Tibial artery (tissue), 4 donors: ENCODE data around the gene CDX1.
A peak's percentile ranks its signal among the peaks of the same experiment; 100 is the strongest.

ENCODE experiments used
- DNase-seq, 2 donors: peaks; one replicate each; pipeline ENCODE4 v3.0.0-alpha.2; 2019
- H3K27ac ChIP-seq, 2 donors: fragments of 200-600 bp; sonication (generic) in 1 of 2; 1 replicate in 1 of 2; 2 replicates in 1 of 2; pipeline ENCODE4 v1.5.1; 2018 to 2019; ENCODE audit warnings: mild to moderate bottlenecking in 1 of 2
- H3K27me3 ChIP-seq, 2 donors: fragments of 200-600 bp; sonication (generic) in 1 of 2; one replicate each; pipeline versions ENCODE4 v1.5.1 to v1.6.0; 2016 to 2019
- H3K36me3 ChIP-seq, 3 donors: fragments of 200-600 bp; sonication (generic) in 2 of 3; one replicate each; pipeline ENCODE4 v1.5.1; 2016 to 2019; ENCODE audit warnings: mild to moderate bottlenecking in 2 of 3
- H3K4me1 ChIP-seq, 4 donors: fragments of 200-600 bp; sonication (generic) in 2 of 4; 1 replicate in 3 of 4; 2 replicates in 1 of 4; pipeline ENCODE4 v1.5.1; 2016 to 2019
- H3K4me3 ChIP-seq, 2 donors: fragments of 200-600 bp; sonication (generic) in 1 of 2; 1 replicate in 1 of 2; 2 replicates in 1 of 2; pipeline ENCODE4 v1.5.1; 2018 to 2019; ENCODE audit warnings: mild to moderate bottlenecking in 2 of 2
- H3K9me3 ChIP-seq, 3 donors: fragments of 200-600 bp; sonication (generic) in 1 of 3; one replicate each; pipeline ENCODE4 v1.5.1; 2016 to 2019
- intact Hi-C: fragments of 100-400 bp; cut with DNase I; formaldehyde crosslinking; loops from one replicate; pipeline ENCODE4 v1.15.0; 2023; ENCODE audit warnings: low total_unique reads
- TF ChIP-seq, protein P1 (sequence below), 2 experiments: fragments of 200-600 bp in 1 of 2; fragments of 450-650 bp in 1 of 2; IDR thresholded peaks; one replicate each; pipeline ENCODE4 v1.5.1; 2017 to 2019; ENCODE audit warnings: antibody characterized with exemption in 2 of 2, mild to moderate bottlenecking in 1 of 2, moderate library complexity in 1 of 2

The CDX1 gene

DNA sequence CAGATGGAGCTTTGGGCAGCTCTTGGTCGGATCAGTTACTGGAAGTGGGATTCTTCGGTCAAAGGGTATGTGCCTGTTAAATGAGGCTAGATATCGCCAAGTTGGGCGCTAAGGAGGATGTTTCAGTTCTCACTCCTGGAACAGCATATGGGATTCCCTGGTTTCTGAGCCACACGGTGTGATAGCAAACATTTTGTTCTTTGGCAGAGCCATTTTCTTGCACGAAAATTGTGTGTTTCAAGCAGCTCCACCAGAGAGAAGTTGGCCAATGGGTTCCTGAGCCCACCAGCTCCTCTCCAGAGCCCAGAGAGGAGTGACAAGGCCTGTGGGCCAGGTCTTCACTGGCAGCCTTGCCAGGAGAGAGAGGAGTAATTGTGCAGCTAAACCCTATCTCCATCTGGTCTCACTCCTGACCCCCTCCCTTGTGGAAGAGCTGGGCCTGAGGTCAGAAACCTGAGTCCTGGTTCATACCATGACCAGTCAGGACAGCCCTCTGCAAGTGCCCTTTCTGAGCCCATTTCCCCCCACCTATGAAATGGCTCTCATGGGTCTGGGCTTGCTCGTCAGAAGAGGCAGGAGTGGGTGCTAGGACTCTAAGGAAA lies 12.5 kb downstream of the CDX1 start:
- Histone ChIP-seq H3K9me3 (no peaks in the 10 kb centered on the region), H3K27me3 (no peaks in the 10 kb centered on the region), H3K27ac (peak overlapping the region; percentile 93 to 96), H3K4me1 (peaks cover 8 to 73% (median 52%) of the 10 kb centered on the region in 4 donors), H3K36me3 (no peaks in the 10 kb centered on the region), H3K4me3 (no peak overlapping the region)
- no peak for DNase-seq
- intact Hi-C loops: no loop called here
- TF ChIP-seq, protein P1, sequence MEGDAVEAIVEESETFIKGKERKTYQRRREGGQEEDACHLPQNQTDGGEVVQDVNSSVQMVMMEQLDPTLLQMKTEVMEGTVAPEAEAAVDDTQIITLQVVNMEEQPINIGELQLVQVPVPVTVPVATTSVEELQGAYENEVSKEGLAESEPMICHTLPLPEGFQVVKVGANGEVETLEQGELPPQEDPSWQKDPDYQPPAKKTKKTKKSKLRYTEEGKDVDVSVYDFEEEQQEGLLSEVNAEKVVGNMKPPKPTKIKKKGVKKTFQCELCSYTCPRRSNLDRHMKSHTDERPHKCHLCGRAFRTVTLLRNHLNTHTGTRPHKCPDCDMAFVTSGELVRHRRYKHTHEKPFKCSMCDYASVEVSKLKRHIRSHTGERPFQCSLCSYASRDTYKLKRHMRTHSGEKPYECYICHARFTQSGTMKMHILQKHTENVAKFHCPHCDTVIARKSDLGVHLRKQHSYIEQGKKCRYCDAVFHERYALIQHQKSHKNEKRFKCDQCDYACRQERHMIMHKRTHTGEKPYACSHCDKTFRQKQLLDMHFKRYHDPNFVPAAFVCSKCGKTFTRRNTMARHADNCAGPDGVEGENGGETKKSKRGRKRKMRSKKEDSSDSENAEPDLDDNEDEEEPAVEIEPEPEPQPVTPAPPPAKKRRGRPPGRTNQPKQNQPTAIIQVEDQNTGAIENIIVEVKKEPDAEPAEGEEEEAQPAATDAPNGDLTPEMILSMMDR (IDR thresholded peaks at IDR 0.05): no peak

- peak overlapping the region; percentile 93 to 96 for H3K27ac ChIP-seq
- H3K27me3 ChIP-seq: no peaks in the 10 kb centered on the region
- intact Hi-C loops: loop anchor here (2.0 kb wide), 1 partner anchor 28 kb away; no protein-coding TSS in a partner anchor
- no peaks in the 10 kb centered on the region for H3K9me3 ChIP-seq
- H3K4me1 ChIP-seq: peaks cover 8 to 68% (median 50%) of the 10 kb centered on the region in 4 donors
- TF ChIP-seq, protein P1 (IDR thresholded peaks at IDR 0.05): no peak
- H3K36me3 ChIP-seq: no peaks in the 10 kb centered on the region
- H3K4me3 ChIP-seq: no peak overlapping the region
- DNase-seq: peak; percentile 93 to 99
These were observed 13.9 kb downstream of the CDX1 start for GRCh38 chr5:150180241-150181026.

GRCh38 chr5:150181027-150181426 lies 14.4 kb downstream of the CDX1 start:
- Histone ChIP-seq H3K27ac (peak overlapping the region; percentile 93 to 96), H3K9me3 (no peaks in the 10 kb centered on the region), H3K4me3 (no peak overlapping the region), H3K36me3 (no peaks in the 10 kb centered on the region), H3K27me3 (no peaks in the 10 kb centered on the region), H3K4me1 (peaks cover 8 to 62% (median 45%) of the 10 kb centered on the region in 4 donors)
- intact Hi-C loops: loop anchor here (2.0 kb wide), 1 partner anchor 28 kb away; no protein-coding TSS in a partner anchor
- TF ChIP-seq, protein P1 (IDR thresholded peaks at IDR 0.05): no peak
- no peak for DNase-seq

DNA sequence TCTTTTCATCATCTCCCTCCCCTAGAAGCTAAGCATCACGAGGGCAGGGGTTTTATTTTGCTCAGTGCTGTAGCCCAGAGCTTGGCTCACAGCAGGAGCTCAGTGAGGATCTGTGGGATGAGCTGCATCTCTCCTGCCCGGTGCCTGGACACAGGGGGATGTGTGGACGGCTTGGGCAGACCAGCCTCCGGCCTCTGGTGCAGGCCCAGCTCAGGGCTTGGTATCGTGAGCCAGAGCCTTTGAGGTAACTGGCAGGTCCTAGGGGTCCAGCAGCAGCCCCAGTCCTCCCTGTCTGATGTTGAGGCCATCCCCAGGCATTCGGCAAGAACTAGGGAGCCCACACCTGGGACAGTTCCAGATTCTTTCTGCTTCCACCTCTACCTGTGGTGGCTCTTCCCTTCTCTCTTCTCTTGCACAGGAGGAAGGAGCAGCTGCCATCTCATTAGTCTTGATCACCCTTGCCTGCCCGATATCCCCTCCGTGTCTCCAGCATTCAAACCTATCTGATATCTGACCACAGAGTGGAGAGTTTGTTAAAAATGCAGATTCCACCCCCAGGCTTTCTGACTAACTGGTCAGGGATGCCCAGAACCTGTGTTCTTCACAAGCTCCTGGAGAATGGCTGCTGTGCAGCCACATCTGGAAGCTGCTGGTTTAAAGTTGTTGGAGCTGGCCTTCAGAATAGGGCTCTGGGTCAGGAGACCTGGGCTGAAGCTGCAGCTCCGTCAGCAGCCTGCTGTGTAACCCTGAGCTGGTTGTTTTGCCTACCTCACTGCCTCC lies 15.4 kb downstream of the CDX1 start:
- H3K4me1 ChIP-seq: peaks cover 8 to 53% (median 35%) of the 10 kb centered on the region in 4 donors
- no peaks in the 10 kb centered on the region for H3K9me3 ChIP-seq
- no peak for DNase-seq
- no peaks in the 10 kb centered on the region for H3K27me3 ChIP-seq
- no peak overlapping the region for H3K4me3 ChIP-seq
- H3K27ac ChIP-seq: peak overlapping the region; percentile 93 to 96
- intact Hi-C loops: loop anchor here (2.0 kb wide), 1 partner anchor 27 kb away; no protein-coding TSS in a partner anchor
- no peaks in the 10 kb centered on the region for H3K36me3 ChIP-seq
- TF ChIP-seq, protein P1 (IDR thresholded peaks at IDR 0.05): no peak

GRCh38 chr5:150182774-150183173 lies 16.2 kb downstream of the CDX1 start:
- TF ChIP-seq, protein P1 (IDR thresholded peaks at IDR 0.05): no peak
- intact Hi-C loops: no loop called here
- peak overlapping the region; percentile 93 to 96 for H3K27ac ChIP-seq
- no peak overlapping the region for H3K4me3 ChIP-seq
- H3K4me1 ChIP-seq: peaks cover 8 to 45% (median 30%) of the 10 kb centered on the region in 4 donors
- no peak for DNase-seq
- no peaks in the 10 kb centered on the region for H3K27me3 ChIP-seq
- H3K36me3 ChIP-seq: no peaks in the 10 kb centered on the region
- no peaks in the 10 kb centered on the region for H3K9me3 ChIP-seq
